ENCODE data around the gene ANKRD9. TPM values are rescaled to one million over a fixed set of nuclear protein-coding genes. Genes with fewer than 3 reads are reported as not detected.
A peak's percentile ranks its signal among the peaks of the same experiment; 100 is the strongest.

Gene ANKRD9
- total and polyA plus RNA-seq, 7 donors = 9.6 to 36.0 (median 16.4) TPM

DNA sequence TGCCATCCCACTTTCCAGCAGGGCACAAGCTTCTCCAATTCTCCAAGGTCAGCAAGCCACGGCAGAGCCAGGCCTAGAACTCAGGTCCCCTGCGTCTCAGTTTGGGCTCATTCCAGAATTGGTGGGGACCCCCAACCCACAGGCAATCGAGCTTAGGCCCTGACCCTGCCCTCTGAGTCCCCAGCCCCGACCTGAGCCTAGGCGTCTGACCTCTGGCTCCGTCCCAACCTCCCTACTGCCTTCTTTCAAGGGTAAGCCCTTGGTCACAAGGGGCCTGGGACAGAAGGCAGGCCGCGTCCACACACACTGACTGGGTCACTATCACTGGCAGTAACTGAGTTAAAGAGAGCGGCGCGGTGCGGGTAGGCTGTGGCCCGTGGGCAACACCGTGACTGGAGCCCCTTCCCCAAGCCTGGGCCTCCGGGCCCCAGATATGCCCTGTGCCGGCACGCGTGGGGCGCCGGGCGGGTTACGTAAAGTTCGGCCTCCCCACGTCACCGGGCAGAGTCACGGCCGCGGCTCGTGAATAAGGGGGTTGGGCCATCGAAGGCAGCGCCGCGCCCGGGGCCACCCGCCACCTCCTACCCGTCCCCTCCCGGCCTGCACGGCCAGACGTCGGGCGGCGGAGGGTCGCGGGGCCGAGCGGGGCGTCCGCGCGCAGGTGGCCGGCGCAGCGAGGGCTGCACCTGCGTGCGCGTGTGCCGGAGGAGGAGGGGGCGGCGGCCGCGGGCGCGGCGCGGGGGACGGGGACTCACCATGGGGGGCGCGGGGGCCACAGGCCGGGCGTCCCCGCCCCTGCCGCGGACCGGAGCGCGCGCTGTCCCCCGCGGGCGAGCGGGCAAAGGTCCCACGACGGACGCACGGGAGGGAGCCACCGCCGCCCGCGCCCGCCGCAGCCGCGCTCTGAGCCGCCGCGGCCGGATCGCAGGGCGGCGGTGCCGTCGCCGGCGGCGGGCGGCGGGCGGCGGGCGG lies 516 bp downstream of the ANKRD9 start:
- 2 to 8% methylated on average over 110 of the region's 110 CpGs for WGBS, 2 donors
- no peaks in the 10 kb centered on the region for H3K27me3 ChIP-seq
- intact Hi-C loops (cut with DNase I) = no loop called here
- H3K27ac ChIP-seq = peak overlapping the region; percentile 88 to 92 (median 90)
- H3K9me3 ChIP-seq = no peaks in the 10 kb centered on the region
- H3K4me1 ChIP-seq = peaks cover 0 to 19% (median 14%) of the 10 kb centered on the region in 4 donors
- H3K4me3 ChIP-seq = peak overlapping the region; percentile 43 to 70 (median 62)
- TF ChIP-seq, protein P1, sequence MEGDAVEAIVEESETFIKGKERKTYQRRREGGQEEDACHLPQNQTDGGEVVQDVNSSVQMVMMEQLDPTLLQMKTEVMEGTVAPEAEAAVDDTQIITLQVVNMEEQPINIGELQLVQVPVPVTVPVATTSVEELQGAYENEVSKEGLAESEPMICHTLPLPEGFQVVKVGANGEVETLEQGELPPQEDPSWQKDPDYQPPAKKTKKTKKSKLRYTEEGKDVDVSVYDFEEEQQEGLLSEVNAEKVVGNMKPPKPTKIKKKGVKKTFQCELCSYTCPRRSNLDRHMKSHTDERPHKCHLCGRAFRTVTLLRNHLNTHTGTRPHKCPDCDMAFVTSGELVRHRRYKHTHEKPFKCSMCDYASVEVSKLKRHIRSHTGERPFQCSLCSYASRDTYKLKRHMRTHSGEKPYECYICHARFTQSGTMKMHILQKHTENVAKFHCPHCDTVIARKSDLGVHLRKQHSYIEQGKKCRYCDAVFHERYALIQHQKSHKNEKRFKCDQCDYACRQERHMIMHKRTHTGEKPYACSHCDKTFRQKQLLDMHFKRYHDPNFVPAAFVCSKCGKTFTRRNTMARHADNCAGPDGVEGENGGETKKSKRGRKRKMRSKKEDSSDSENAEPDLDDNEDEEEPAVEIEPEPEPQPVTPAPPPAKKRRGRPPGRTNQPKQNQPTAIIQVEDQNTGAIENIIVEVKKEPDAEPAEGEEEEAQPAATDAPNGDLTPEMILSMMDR (IDR thresholded peaks at IDR 0.05) = no peak
- TF ChIP-seq POLR2AphosphoS5 (IDR thresholded peaks at IDR 0.05) (peak; percentile 38 to 78 (median 70)), EP300 (IDR thresholded peaks at IDR 0.05) (peak in 2 of 4 donors; percentile 64 to 76)
- DNase-seq = peak; percentile 91
- peaks cover 5 to 18% (median 10%) of the 10 kb centered on the region in 4 donors for H3K36me3 ChIP-seq

DNA sequence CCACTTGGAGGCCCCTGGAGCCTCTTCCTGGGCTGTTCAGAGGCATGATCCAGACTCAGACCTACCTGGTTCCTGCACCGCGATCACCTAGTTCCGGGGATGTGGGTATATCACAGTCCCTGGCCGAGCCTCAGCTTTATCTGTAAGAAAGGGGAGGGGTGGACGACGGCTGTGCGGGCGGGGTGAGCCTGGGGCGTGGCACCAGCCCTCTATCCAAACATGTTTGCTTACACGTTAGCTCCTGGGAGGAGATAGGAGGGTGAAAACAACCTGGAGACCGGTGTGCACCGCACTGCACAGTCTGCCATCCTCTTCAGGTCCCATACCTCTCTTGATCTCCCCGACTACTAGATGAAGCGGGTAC lies 1.2 kb downstream of the ANKRD9 start:
- H3K36me3 ChIP-seq = peaks cover 5 to 18% (median 10%) of the 10 kb centered on the region in 4 donors
- WGBS, 2 donors = 13 to 72% methylated on average over 14 of the region's 14 CpGs
- no peak for TF ChIP-seq POLR2AphosphoS5 (IDR thresholded peaks at IDR 0.05)
- peak in 1 of 2 donors; percentile 49 for TF ChIP-seq POLR2A (IDR thresholded peaks at IDR 0.05)
- TF ChIP-seq, protein P1 (IDR thresholded peaks at IDR 0.05) = no peak
- TF ChIP-seq EP300 (IDR thresholded peaks at IDR 0.05) = no peak
- H3K27me3 ChIP-seq = no peaks in the 10 kb centered on the region
- peak overlapping the region; percentile 43 to 70 (median 62) for H3K4me3 ChIP-seq
- H3K27ac ChIP-seq = peak overlapping the region; percentile 88 to 92 (median 90)
- H3K9me3 ChIP-seq = no peaks in the 10 kb centered on the region
- DNase-seq = no peak
- intact Hi-C loops (cut with DNase I) = no loop called here
- peaks cover 0 to 19% (median 14%) of the 10 kb centered on the region in 4 donors for H3K4me1 ChIP-seq

DNA sequence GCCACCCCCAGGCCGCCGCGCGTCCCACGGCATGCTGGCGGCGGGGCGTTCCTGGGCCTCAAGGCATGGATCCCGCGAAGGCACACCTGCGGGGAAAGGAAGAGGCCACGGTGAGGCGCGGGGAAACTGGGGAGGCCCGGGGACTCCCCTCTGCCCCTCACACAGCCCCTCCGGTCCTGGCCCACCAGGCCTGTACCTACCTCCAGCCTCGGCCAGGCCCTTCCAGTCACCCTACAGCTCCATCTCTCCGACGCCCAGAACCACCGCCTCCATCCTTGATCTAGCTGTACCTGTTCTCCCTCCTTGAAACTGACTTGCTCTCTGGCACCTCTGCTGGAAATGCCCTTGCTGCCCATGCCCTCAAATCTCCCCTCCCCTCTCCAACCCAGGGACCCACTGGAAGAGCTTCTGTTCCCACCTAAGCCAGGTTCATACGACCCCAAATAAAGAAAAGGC lies 1.7 kb downstream of the ANKRD9 start:
- TF ChIP-seq, protein P1 (IDR thresholded peaks at IDR 0.05) = no peak
- TF ChIP-seq POLR2AphosphoS5 (IDR thresholded peaks at IDR 0.05) = no peak
- no peak for TF ChIP-seq POLR2A (IDR thresholded peaks at IDR 0.05)
- TF ChIP-seq EP300 (IDR thresholded peaks at IDR 0.05) = no peak
- DNase-seq = no peak
- Histone ChIP-seq H3K9me3 (no peaks in the 10 kb centered on the region), H3K27ac (peak overlapping the region; percentile 88 to 92 (median 90)), H3K27me3 (no peaks in the 10 kb centered on the region), H3K4me3 (no peak overlapping the region), H3K4me1 (peaks cover 0 to 19% (median 14%) of the 10 kb centered on the region in 4 donors), H3K36me3 (peaks cover 5 to 18% (median 10%) of the 10 kb centered on the region in 4 donors)
- intact Hi-C loops (cut with DNase I) = no loop called here
- 84 to 85% methylated on average over 21 of the region's 21 CpGs for WGBS, 2 donors

DNA sequence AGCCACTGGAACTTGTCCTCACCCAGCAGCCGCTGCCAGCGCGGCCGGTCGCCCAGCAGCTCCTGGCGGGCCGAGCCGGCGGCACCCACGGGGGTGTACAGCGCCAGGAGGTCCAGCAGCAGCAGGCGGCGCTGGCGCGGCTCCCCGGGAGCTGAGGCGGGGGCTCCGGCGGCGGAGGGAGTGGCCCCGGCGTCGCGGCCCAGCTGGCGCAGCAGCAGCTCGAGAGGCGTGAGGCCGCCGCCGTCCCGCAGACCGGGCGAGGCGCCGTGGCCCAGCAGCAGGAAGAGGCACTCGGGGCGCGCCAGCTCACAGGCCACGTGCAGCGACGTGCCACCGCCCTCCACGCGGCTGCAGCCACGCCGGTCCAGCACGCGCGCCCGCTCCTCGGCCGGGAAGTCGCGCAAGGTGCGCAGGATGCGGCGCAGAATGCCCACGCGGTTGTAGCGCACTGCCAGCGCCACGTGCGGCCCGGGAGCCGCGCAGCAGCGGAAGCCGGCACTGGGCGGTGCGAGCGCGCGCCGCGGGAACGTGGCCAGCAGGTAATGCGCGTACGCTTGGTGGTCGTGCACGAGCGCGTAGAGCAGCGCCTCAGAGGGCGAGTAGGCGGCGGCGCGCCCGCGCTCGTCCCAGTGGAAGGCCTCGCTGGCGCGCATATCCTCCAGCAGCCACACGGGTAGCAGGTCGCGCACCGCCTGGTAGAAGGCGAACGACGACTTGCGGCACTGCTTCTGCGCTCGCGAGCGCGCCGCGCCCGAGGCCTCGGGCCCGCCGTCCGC lies 2.3 kb downstream of the ANKRD9 start:
- H3K27ac ChIP-seq = peak overlapping the region in 2 of 4 donors; percentile 88 to 91
- intact Hi-C loops (cut with DNase I) = no loop called here
- no peak for TF ChIP-seq EP300 (IDR thresholded peaks at IDR 0.05)
- no peak for TF ChIP-seq POLR2A (IDR thresholded peaks at IDR 0.05)
- no peak for TF ChIP-seq POLR2AphosphoS5 (IDR thresholded peaks at IDR 0.05)
- TF ChIP-seq, protein P1 (IDR thresholded peaks at IDR 0.05) = no peak
- WGBS, 2 donors = 90 to 96% methylated on average over 115 of the region's 115 CpGs
- no peaks in the 10 kb centered on the region for H3K9me3 ChIP-seq
- H3K4me3 ChIP-seq = no peak overlapping the region
- DNase-seq = no peak
- H3K27me3 ChIP-seq = no peaks in the 10 kb centered on the region
- H3K36me3 ChIP-seq = peaks cover 5 to 18% (median 10%) of the 10 kb centered on the region in 4 donors
- H3K4me1 ChIP-seq = peaks cover 0 to 19% (median 14%) of the 10 kb centered on the region in 4 donors

Measured in sigmoid colon (tissue), 7 donors.